Measurements from ENCODE around the gene CYB561. TPM values are rescaled to one million over a fixed set of nuclear protein-coding genes. Genes with fewer than 3 reads are reported as not detected.

The CYB561 gene
- total and polyA plus RNA-seq, 3 experiments from 2014 or later = 14.3 to 42.7 (median 16.6) TPM

GRCh38 chr17:63435681-63436522 is 10.2 kb downstream of the CYB561 start:
- H3K27ac ChIP-seq (ENCODE audit: low read depth, low read length) = peak overlapping the region; percentile 59
- H3K36me3 ChIP-seq (ENCODE audit: insufficient read depth, low read length) = no peaks in the 10 kb centered on the region
- H3K4me3 ChIP-seq (ENCODE audit: low read length) = no peak overlapping the region
- Mint-ChIP-seq H3K27ac (peak overlapping the region in 7 of 8 donors; percentile 60 to 93 (median 68)), H3K4me1 (peaks cover 41 to 83% (median 47%) of the 10 kb centered on the region in 3 donors), H3K36me3 (peaks cover 5 to 54% (median 12%) of the 10 kb centered on the region in 3 donors), H3K4me3 (peak overlapping the region in 1 of 7 donors; percentile 36), H3K9me3 (peaks cover 0 to 2% (median 0%) of the 10 kb centered on the region in 5 donors), H3K27me3 (no peaks in the 10 kb centered on the region)
- ChIA-PET CTCF (interaction anchor here (0.9 to 3.8 kb wide), 9 partner anchors 8 to 413 kb away, joined by 3 to 45 read pairs (median 6); partner anchors contain the start of genes ACE and CYB561), POLR2A (interaction anchor here (0.9 to 1.0 kb wide), 2 partner anchors 9 to 263 kb away, joined by 3 to 4 read pairs; no protein-coding TSS in a partner anchor)
- no peak for DNase-seq
- H3K27me3 ChIP-seq (ENCODE audit: insufficient read depth, low read length, poor library complexity, severe bottlenecking) = no peaks in the 10 kb centered on the region
- H3K9me3 ChIP-seq (ENCODE audit: low read length) = no peaks in the 10 kb centered on the region
- peaks cover 49% of the 10 kb centered on the region for H3K4me1 ChIP-seq (ENCODE audit: insufficient read depth, low read length)

- H3K9me3 ChIP-seq (ENCODE audit: low read length) = no peaks in the 10 kb centered on the region
- peak overlapping the region; percentile 81 to 98 (median 94) for H3K27ac Mint-ChIP-seq
- H3K36me3 ChIP-seq (ENCODE audit: insufficient read depth, low read length) = no peaks in the 10 kb centered on the region
- ChIA-PET POLR2A (interaction anchor here (0.6 to 1.4 kb wide), 5 partner anchors 10 to 264 kb away, joined by 4 to 8 read pairs (median 6); partner anchors contain the start of gene CYB561), CTCF (interaction anchor here (0.8 to 3.8 kb wide), 12 partner anchors 9 to 414 kb away, joined by 3 to 45 read pairs (median 6); partner anchors contain the start of genes ACE and CYB561)
- H3K4me1 ChIP-seq (ENCODE audit: insufficient read depth, low read length) = peaks cover 43% of the 10 kb centered on the region
- H3K4me3 ChIP-seq (ENCODE audit: low read length) = no peak overlapping the region
- peak overlapping the region; percentile 38 to 81 (median 68) for H3K4me3 Mint-ChIP-seq
- no peaks in the 10 kb centered on the region for H3K27me3 Mint-ChIP-seq
- H3K36me3 Mint-ChIP-seq = peaks cover 5 to 54% (median 12%) of the 10 kb centered on the region in 3 donors
- H3K27ac ChIP-seq (ENCODE audit: low read depth, low read length) = peak overlapping the region; percentile 38
- peaks cover 0 to 2% (median 0%) of the 10 kb centered on the region in 5 donors for H3K9me3 Mint-ChIP-seq
- peak; percentile 33 to 86 (median 58) for DNase-seq
- H3K27me3 ChIP-seq (ENCODE audit: insufficient read depth, low read length, poor library complexity, severe bottlenecking) = no peaks in the 10 kb centered on the region
- H3K4me1 Mint-ChIP-seq = peaks cover 32 to 77% (median 38%) of the 10 kb centered on the region in 3 donors
Measured at GRCh38 chr17:63434951-63435571, 11.0 kb downstream of the CYB561 start.

DNA sequence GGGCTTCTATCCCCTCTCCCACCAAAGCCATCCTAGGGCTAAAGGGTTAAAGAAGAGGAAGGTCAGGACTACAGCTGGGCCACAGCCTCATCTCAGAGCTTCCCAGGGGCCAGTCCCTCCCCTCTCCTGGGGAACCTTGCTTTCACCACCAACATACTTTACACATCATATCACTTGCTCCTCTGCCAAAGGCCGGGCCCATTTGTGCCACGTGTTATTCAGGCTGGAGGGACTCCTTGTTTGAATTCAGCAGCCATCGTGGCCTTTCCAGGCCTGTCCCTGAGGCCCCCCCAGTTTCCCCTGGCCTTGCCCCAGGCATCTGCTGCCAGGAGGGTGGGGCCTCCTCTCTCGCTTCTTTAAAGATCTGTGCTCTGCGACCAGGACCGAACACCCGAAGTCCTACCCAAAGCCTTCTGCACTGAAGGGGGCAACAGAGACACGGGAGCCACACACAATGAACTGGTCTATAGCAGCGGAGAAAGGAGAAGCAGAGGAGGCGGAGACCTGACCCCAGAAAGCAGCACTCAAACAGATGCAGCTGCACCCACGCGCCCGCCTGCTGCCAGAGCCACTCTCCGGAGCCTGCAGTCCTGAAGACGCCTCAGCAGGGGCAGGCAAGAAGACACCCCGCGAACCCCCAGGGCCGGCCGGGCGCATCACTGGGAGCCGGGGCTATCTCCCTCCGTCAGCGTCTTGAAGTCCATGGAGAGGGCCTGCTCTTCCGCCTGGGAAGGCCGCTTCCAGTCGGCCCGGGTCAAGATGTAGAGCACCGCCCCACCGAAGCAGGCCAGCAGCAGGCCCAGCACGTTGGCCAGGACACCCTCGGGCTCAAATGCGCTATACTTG is 12.1 kb downstream of the CYB561 start:
- peak overlapping the region in 7 of 8 donors; percentile 57 to 98 (median 93) for H3K27ac Mint-ChIP-seq

DNA sequence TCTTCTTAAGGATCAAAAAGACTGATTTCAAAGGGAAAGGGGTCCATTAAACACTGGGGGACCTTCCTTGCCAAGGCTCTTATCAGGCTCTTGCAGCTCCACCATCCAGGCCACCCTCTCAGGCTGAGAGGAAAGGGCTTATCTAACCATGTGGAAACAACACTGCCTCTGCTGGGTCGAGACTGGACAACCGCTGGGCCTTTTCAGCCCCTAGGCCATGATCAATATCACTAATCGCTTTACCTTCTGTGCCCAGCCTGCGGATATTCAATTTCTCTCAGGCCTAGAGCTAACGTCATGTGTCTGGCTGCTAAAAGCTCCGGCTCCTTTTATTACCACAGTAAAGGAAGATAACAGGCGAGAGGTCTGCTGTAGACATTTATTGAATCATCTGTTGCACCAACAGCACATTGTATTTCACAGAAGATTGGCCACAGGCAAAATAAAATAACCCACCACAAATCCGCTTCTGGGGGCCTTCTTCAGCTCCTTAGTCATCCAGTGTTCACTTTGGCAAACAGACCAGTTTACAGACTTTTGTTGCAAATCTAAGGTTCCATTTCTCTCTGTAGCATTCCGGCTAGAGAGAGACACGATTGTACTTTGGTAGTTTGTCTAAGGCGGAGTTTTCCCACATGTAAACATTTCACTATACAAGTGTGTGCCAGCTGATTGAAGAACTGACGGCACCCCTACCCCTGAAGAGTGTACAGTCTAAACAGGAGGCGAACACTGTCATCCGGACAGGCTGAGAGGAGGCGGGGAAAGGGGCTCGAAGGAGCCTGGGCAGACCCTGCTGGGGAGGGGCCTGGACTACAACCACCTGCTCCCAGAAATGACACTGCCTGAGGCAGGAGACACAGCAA is 13.9 kb downstream of the CYB561 start:
- peak overlapping the region; percentile 54 to 92 (median 76) for H3K27ac Mint-ChIP-seq
- CTCF ChIA-PET = interaction anchor here (0.8 to 10.0 kb wide), 4 partner anchors 13 to 180 kb away, joined by 3 to 206 read pairs (median 89); partner anchors contain the start of gene ACE

More for the DNA sequence above, 12.1 kb downstream of the CYB561 start:
- Mint-ChIP-seq H3K27me3 (no peaks in the 10 kb centered on the region), H3K36me3 (peaks cover 5 to 53% (median 8%) of the 10 kb centered on the region in 3 donors), H3K4me3 (peak overlapping the region in 3 of 7 donors; percentile 11 to 38 (median 34)), H3K9me3 (no peaks in the 10 kb centered on the region), H3K4me1 (peaks cover 21 to 78% (median 31%) of the 10 kb centered on the region in 3 donors)
- no peaks in the 10 kb centered on the region for H3K9me3 ChIP-seq (ENCODE audit: low read length)
- H3K27me3 ChIP-seq (ENCODE audit: insufficient read depth, low read length, poor library complexity, severe bottlenecking) = no peaks in the 10 kb centered on the region
- H3K4me1 ChIP-seq (ENCODE audit: insufficient read depth, low read length) = peaks cover 32% of the 10 kb centered on the region
- H3K27ac ChIP-seq (ENCODE audit: low read depth, low read length) = peak overlapping the region; percentile 70
- ChIA-PET CTCF (interaction anchor here (0.6 to 3.8 kb wide), 11 partner anchors 8 to 179 kb away, joined by 3 to 45 read pairs (median 5); partner anchors contain the start of genes ACE and CYB561), POLR2A (interaction anchor here (1.1 to 1.4 kb wide), 4 partner anchors 8 to 13 kb away, joined by 6 to 8 read pairs (median 8); partner anchors contain the start of gene CYB561)
- no peak for DNase-seq
- H3K36me3 ChIP-seq (ENCODE audit: insufficient read depth, low read length) = no peaks in the 10 kb centered on the region
- H3K4me3 ChIP-seq (ENCODE audit: low read length) = no peak overlapping the region

DNA sequence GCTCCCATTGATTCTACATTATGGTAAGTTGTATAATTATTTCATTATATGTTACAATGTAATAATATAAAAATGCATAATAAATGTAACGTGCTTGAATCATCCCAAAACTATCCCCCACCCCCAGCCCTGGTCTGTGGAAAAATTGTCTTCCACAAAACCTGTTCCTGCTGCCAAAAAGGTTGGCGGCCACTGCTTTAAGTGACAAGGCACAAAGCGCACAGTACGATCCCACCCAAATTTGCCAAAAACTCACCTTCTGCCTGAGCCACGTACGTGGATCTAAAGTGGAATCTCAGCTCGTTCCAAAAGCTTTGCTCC is 14.5 kb downstream of the CYB561 start:
- Mint-ChIP-seq H3K27ac (peak overlapping the region in 7 of 8 donors; percentile 14 to 79 (median 57)), H3K4me1 (peaks cover 42 to 80% (median 45%) of the 10 kb centered on the region in 3 donors), H3K9me3 (no peaks in the 10 kb centered on the region), H3K4me3 (no peak overlapping the region), H3K27me3 (no peaks in the 10 kb centered on the region), H3K36me3 (peaks cover 5 to 45% (median 8%) of the 10 kb centered on the region in 3 donors)
- H3K27me3 ChIP-seq (ENCODE audit: insufficient read depth, low read length, poor library complexity, severe bottlenecking) = no peaks in the 10 kb centered on the region
- no peak overlapping the region for H3K4me3 ChIP-seq (ENCODE audit: low read length)
- no peaks in the 10 kb centered on the region for H3K9me3 ChIP-seq (ENCODE audit: low read length)
- POLR2A ChIA-PET = interaction anchor here (0.6 kb wide), 1 partner anchor 8 kb away, joined by 3 read pairs; no protein-coding TSS in a partner anchor
- H3K27ac ChIP-seq (ENCODE audit: low read depth, low read length) = no peak overlapping the region
- CTCF ChIA-PET = interaction anchor here (0.8 to 10.0 kb wide), 5 partner anchors 12 to 180 kb away, joined by 3 to 206 read pairs (median 4); partner anchors contain the start of gene ACE
- no peak for DNase-seq
- peaks cover 46% of the 10 kb centered on the region for H3K4me1 ChIP-seq (ENCODE audit: insufficient read depth, low read length)
- no peaks in the 10 kb centered on the region for H3K36me3 ChIP-seq (ENCODE audit: insufficient read depth, low read length)

More for the DNA sequence above, 13.9 kb downstream of the CYB561 start:
- Mint-ChIP-seq H3K4me3 (no peak overlapping the region), H3K27me3 (no peaks in the 10 kb centered on the region), H3K36me3 (peaks cover 5 to 51% (median 8%) of the 10 kb centered on the region in 3 donors), H3K4me1 (peaks cover 36 to 80% (median 44%) of the 10 kb centered on the region in 3 donors), H3K9me3 (no peaks in the 10 kb centered on the region)
- Histone ChIP-seq H3K27me3 (ENCODE audit: insufficient read depth, low read length, poor library complexity, severe bottlenecking) (no peaks in the 10 kb centered on the region), H3K4me3 (ENCODE audit: low read length) (no peak overlapping the region), H3K36me3 (ENCODE audit: insufficient read depth, low read length) (no peaks in the 10 kb centered on the region), H3K4me1 (ENCODE audit: insufficient read depth, low read length) (peaks cover 40% of the 10 kb centered on the region), H3K9me3 (ENCODE audit: low read length) (no peaks in the 10 kb centered on the region), H3K27ac (ENCODE audit: low read depth, low read length) (peak overlapping the region; percentile 70)
- no peak for DNase-seq
- POLR2A ChIA-PET = no interaction called here

- no peaks in the 10 kb centered on the region for H3K27me3 ChIP-seq (ENCODE audit: insufficient read depth, low read length, poor library complexity, severe bottlenecking)
- no peak overlapping the region for H3K4me3 ChIP-seq (ENCODE audit: low read length)
- H3K36me3 ChIP-seq (ENCODE audit: insufficient read depth, low read length) = no peaks in the 10 kb centered on the region
- H3K4me3 Mint-ChIP-seq = no peak overlapping the region
- no peaks in the 10 kb centered on the region for H3K27me3 Mint-ChIP-seq
- DNase-seq = no peak
- peaks cover 49 to 84% (median 50%) of the 10 kb centered on the region in 3 donors for H3K4me1 Mint-ChIP-seq
- ChIA-PET CTCF (interaction anchor here (0.9 to 10.0 kb wide), 5 partner anchors 10 to 181 kb away, joined by 3 to 206 read pairs (median 5); partner anchors contain the start of gene ACE), POLR2A (interaction anchor here (0.7 to 2.9 kb wide), 2 partner anchors 10 to 50 kb away, joined by 8 to 17 read pairs; no protein-coding TSS in a partner anchor)
- peak overlapping the region in 7 of 8 donors; percentile 23 to 88 (median 63) for H3K27ac Mint-ChIP-seq
- H3K9me3 Mint-ChIP-seq = no peaks in the 10 kb centered on the region
- H3K27ac ChIP-seq (ENCODE audit: low read depth, low read length) = no peak overlapping the region
- H3K4me1 ChIP-seq (ENCODE audit: insufficient read depth, low read length) = peaks cover 51% of the 10 kb centered on the region
- peaks cover 5 to 31% (median 8%) of the 10 kb centered on the region in 3 donors for H3K36me3 Mint-ChIP-seq
- no peaks in the 10 kb centered on the region for H3K9me3 ChIP-seq (ENCODE audit: low read length)
Measured at GRCh38 chr17:63430223-63430622, 15.9 kb downstream of the CYB561 start.
